ENCODE results near the gene DYNLT5.
"Not testable (repeated sequence)": the region's sequence is repeated elsewhere in the genome, so short reads cannot be mapped to it uniquely, and the experiment has no call there.

Gene DYNLT5

DNA sequence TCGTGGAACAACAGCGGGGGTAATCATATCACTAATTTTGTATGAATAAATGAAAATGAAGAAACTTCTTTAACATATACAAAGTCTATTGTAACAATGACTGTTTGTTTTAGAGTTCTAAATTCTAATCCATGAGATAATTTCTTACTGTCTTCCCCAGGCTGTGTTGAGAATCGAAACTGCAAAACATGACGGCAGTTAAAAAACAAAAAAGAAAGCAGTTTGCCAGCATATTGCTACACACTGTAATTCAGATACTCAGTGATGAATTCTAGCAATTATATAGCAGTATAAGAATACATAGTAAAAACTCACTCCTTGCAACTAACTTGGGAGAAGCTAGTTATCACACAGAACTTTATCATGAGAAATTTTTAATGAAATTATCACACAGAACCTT is 26.7 kb downstream of the DYNLT5 start:
- DNase-seq (ENCODE audit: extremely low read depth, insufficient read length): no peak
- Histone ChIP-seq H3K27me3 (replicated peaks; ENCODE audit: control insufficient read depth, insufficient read depth, low read length) (no peaks in the 10 kb centered on the region), H3K4me3 (replicated peaks; ENCODE audit: low read depth, low read length) (no peak overlapping the region), H3K36me3 (ENCODE audit: control insufficient read depth, insufficient read depth, low read length) (no peaks in the 10 kb centered on the region)
- no peak for TF ChIP-seq CTCF (IDR thresholded peaks at IDR 0.05; ENCODE audit: insufficient read depth, low read length, poor library complexity, severe bottlenecking)

GRCh38 chr1:66779475-66780078 is 27.3 kb downstream of the DYNLT5 start:
- DNase-seq (ENCODE audit: extremely low read depth, insufficient read length): no peak
- no peaks in the 10 kb centered on the region for H3K36me3 ChIP-seq (ENCODE audit: control insufficient read depth, insufficient read depth, low read length)
- no peak overlapping the region for H3K4me3 ChIP-seq (replicated peaks; ENCODE audit: low read depth, low read length)
- TF ChIP-seq CTCF (IDR thresholded peaks at IDR 0.05; ENCODE audit: insufficient read depth, low read length, poor library complexity, severe bottlenecking): no peak
- H3K27me3 ChIP-seq (replicated peaks; ENCODE audit: control insufficient read depth, insufficient read depth, low read length): no peaks in the 10 kb centered on the region

- not testable (repeated sequence) for H3K4me3 ChIP-seq (replicated peaks; ENCODE audit: low read depth, low read length); H3K27me3 ChIP-seq (replicated peaks; ENCODE audit: control insufficient read depth, insufficient read depth, low read length); H3K36me3 ChIP-seq (ENCODE audit: control insufficient read depth, insufficient read depth, low read length); DNase-seq (ENCODE audit: extremely low read depth, insufficient read length)
Observed at GRCh38 chr1:66785800-66786199, 33.5 kb downstream of the DYNLT5 start.

DNA sequence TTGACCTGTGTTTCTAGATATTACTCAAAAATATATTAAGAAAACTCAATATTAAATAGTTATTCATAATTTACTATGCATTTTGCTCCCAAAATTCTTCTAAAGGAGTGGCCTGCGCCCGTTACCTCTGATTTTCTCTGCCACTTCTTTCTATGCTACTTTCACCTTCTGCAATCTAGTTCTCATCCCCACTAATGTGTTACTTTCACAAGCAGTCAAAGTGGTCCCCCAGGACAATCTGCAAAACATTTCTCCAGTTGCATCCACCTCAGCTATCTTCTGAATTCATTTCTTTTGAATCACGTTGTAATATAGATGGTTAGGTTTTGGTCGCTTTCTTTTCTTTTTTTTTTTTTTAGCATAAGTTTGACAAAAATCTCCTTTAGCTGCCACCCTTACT is 35.4 kb downstream of the DYNLT5 start:
- Histone ChIP-seq H3K27me3 (replicated peaks; ENCODE audit: control insufficient read depth, insufficient read depth, low read length) (no peaks in the 10 kb centered on the region), H3K36me3 (ENCODE audit: control insufficient read depth, insufficient read depth, low read length) (no peaks in the 10 kb centered on the region), H3K4me3 (replicated peaks; ENCODE audit: low read depth, low read length) (no peak overlapping the region)
- DNase-seq (ENCODE audit: extremely low read depth, insufficient read length): no peak
- TF ChIP-seq CTCF (IDR thresholded peaks at IDR 0.05; ENCODE audit: insufficient read depth, low read length, poor library complexity, severe bottlenecking): no peak

GRCh38 chr1:66788231-66788939 is 36.1 kb downstream of the DYNLT5 start:
- Histone ChIP-seq H3K36me3 (ENCODE audit: control insufficient read depth, insufficient read depth, low read length) (no peaks in the 10 kb centered on the region), H3K4me3 (replicated peaks; ENCODE audit: low read depth, low read length) (no peak overlapping the region), H3K27me3 (replicated peaks; ENCODE audit: control insufficient read depth, insufficient read depth, low read length) (no peaks in the 10 kb centered on the region)
- no peak for TF ChIP-seq CTCF (IDR thresholded peaks at IDR 0.05; ENCODE audit: insufficient read depth, low read length, poor library complexity, severe bottlenecking)
- no peak for DNase-seq (ENCODE audit: extremely low read depth, insufficient read length)

DNA sequence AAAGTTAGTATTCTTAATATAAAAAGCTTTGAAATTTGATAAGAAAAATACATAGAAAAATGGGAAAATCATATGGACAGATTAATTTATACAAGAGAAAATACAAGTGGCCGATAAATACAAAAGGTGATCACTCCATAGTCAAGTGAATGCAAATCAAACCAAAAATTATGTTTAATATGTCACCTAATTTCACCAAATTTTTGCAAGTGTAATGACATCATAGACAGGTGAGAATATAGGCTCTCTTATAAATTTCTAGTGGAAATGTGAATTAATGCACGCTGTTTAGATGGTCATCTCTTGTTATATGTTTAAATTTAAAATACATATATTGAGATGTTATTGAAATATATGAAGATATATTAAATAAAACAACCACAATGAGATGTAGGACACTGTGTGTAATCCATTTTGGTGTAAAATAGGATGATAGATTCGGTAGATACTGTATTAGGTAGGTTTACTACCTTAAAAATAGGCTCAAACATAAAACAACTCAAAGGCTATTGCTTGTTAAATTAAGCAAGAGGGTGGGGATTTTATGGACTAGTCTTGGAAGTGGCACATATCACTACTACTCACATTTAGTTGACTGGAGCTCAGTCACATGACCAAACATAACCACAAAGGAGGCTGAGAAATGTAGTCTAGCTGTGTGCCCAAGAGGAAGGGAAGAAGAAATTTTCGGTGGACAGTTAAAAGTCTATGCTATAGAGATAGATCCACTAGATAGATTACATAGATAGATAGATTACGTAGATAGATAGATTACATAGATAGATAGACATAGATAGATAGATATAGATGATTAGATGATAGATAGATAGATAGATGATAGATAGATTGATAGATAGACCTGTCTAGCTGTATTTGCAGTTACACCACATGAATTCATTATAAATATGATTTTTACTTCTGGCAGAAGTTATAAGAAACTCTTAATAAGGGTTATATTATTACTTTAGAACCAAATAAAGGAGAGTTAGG is 39.7 kb downstream of the DYNLT5 start:
- Histone ChIP-seq H3K27me3 (replicated peaks; ENCODE audit: control insufficient read depth, insufficient read depth, low read length) (no peaks in the 10 kb centered on the region), H3K4me3 (replicated peaks; ENCODE audit: low read depth, low read length) (no peak overlapping the region), H3K36me3 (ENCODE audit: control insufficient read depth, insufficient read depth, low read length) (no peaks in the 10 kb centered on the region)
- no peak for DNase-seq (ENCODE audit: extremely low read depth, insufficient read length)
- no peak for TF ChIP-seq CTCF (IDR thresholded peaks at IDR 0.05; ENCODE audit: insufficient read depth, low read length, poor library complexity, severe bottlenecking)

DNA sequence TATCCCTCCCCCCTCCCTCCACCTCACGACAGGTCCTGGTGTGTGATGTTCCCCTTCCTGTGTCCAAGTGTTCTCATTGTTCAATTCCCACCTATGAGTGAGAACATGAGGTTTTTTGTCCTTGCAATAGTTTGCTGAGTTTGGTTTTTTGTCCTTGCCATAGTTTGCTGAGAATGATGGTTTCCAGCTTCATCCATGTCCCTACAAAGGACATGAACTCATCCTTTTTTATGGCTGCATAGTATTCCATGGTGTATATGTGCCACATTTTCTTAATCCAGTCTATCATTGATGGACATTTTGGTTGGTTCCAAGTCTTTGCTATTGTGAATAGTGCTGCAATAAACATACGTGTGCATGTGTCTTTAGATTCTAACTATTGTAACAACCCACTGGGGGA is 43.6 kb downstream of the DYNLT5 start:
- H3K36me3 ChIP-seq (ENCODE audit: control insufficient read depth, insufficient read depth, low read length); H3K4me3 ChIP-seq (replicated peaks; ENCODE audit: low read depth, low read length): not testable (repeated sequence)

More for the DNA sequence above, 43.6 kb downstream of the DYNLT5 start:
- DNase-seq (ENCODE audit: extremely low read depth, insufficient read length); H3K27me3 ChIP-seq (replicated peaks; ENCODE audit: control insufficient read depth, insufficient read depth, low read length): not testable (repeated sequence)

Data from GM06990 (cell line).